GM18526 (cell line): ENCODE measurements around the gene DDHD1.

Experiments used
- POLR2A ChIP-seq: IDR thresholded peaks from 3 replicates; pipeline ENCODE4 v1.6.1; 2011; ENCODE audit not compliant: insufficient read length; ENCODE audit errors: extremely low read depth

The DDHD1 gene

GRCh38 chr14:52995998-52996397 is 157.1 kb downstream of the DDHD1 start:
- TF ChIP-seq POLR2A, result no peak

GRCh38 chr14:52992236-52992870 is 160.8 kb downstream of the DDHD1 start:
- TF ChIP-seq POLR2A, result no peak

GRCh38 chr14:52988139-52988538 is 165.0 kb downstream of the DDHD1 start:
- TF ChIP-seq POLR2A, result no peak

- no peak for TF ChIP-seq POLR2A
Observed at GRCh38 chr14:52987514-52987913, 165.6 kb downstream of the DDHD1 start.

GRCh38 chr14:52987042-52987441 is 166.1 kb downstream of the DDHD1 start:
- no peak for TF ChIP-seq POLR2A
